Activated naive CD8-positive, alpha-beta T cell treated with anti-CD3 and anti-CD28 coated beads, Interleukin-2, amount 10 ng/mL, durations not matched to agents 7 days and 5 days (primary cell): Measurements from ENCODE around the gene PIH1D1. TPM values are rescaled to one million over a fixed set of nuclear protein-coding genes. Genes with fewer than 3 reads are reported as not detected.

Source experiments
- ATAC-seq: fragments of 150-1000 bp; cut with Tn5 transposase; one replicate; pipeline ENCODE4 v1.10.0; 2021; ENCODE audit warnings: low read depth, moderate library complexity
- POLR2A ChIA-PET: fragments of 350-600 bp; sonication (Branson Sonifier 250); formaldehyde crosslinking; loops from one replicate; lab custom pipeline; 2021; ENCODE audit warnings: antibody characterized with exemption; lab: Charles Lee
- DNase-seq: peaks from one replicate; pipeline ENCODE4 v3.0.0; 2021
- H3K27ac Mint-ChIP-seq: one replicate; pipeline ENCODE4 v1.8.0; 2022; ENCODE audit warnings: mild to moderate bottlenecking, mixed read lengths
- H3K27me3 Mint-ChIP-seq: one replicate; pipeline ENCODE4 v1.8.0; 2022; ENCODE audit warnings: mild to moderate bottlenecking, moderate library complexity, mixed read lengths
- H3K36me3 Mint-ChIP-seq: one replicate; pipeline ENCODE4 v1.8.0; 2021; ENCODE audit warnings: mild to moderate bottlenecking, mixed read lengths
- H3K4me1 Mint-ChIP-seq: one replicate; pipeline ENCODE4 v1.8.0; 2021; ENCODE audit warnings: mixed read lengths
- H3K4me3 Mint-ChIP-seq: one replicate; pipeline ENCODE4 v1.8.0; 2022; ENCODE audit warnings: mild to moderate bottlenecking, moderate library complexity, mixed read lengths
- H3K9me3 Mint-ChIP-seq: one replicate; pipeline ENCODE4 v1.8.0; 2021; ENCODE audit warnings: mixed read lengths
- total RNA-seq, 2 experiments: library from RNA; stranded (reverse); gene quantifications; one replicate each; pipeline ENCODE4 v1.2.3, GENCODE V29; 2021

Gene PIH1D1
- total RNA-seq, result 100 to 1,000 TPM; 143 to 148 TPM

- ATAC-seq (peak; percentile 59), DNase-seq (peak; percentile 87)
- Mint-ChIP-seq H3K36me3 (peaks cover 22% of the 10 kb centered on the region), H3K27ac (peak within 1 kb of the TSS; percentile 100), H3K27me3 (no peaks in the 10 kb centered on the region), H3K4me1 (peaks cover 32% of the 10 kb centered on the region), H3K4me3 (peak within 1 kb of the TSS; percentile 100), H3K9me3 (no peaks in the 10 kb centered on the region)
- POLR2A ChIA-PET, result interaction anchor here (0.6 to 5.1 kb wide), 16 partner anchors 9 to 453 kb away, joined by 3 to 128 read pairs (median 4); partner anchors contain the start of genes FLT3LG and KASH5
Measured at GRCh38 chr19:49451430-49452181, at the start of gene PIH1D1. PIH1D1 (minus strand) TSS chr19:49451814; CDS start chr19:49451574, 240 bp downstream.

GRCh38 chr19:49499030-49499670, 47.5 kb upstream of the PIH1D1 start:
- Mint-ChIP-seq H3K4me3 (peak overlapping the region; percentile 95), H3K9me3 (no peaks in the 10 kb centered on the region), H3K27ac (peak overlapping the region; percentile 92), H3K4me1 (peaks cover 35% of the 10 kb centered on the region), H3K27me3 (no peaks in the 10 kb centered on the region), H3K36me3 (peaks cover 31% of the 10 kb centered on the region)
- ATAC-seq (no peak), DNase-seq (peak; percentile 54)
- POLR2A ChIA-PET, result interaction anchor here (0.7 to 2.1 kb wide), 7 partner anchors 16 to 168 kb away, joined by 3 to 8 read pairs (median 3); no protein-coding TSS in a partner anchor

- H3K27me3 Mint-ChIP-seq, result no peaks in the 10 kb centered on the region
- H3K36me3 Mint-ChIP-seq, result peaks cover 32% of the 10 kb centered on the region
- peak overlapping the region; percentile 95 for H3K4me3 Mint-ChIP-seq
- H3K4me1 Mint-ChIP-seq, result peaks cover 35% of the 10 kb centered on the region
- H3K27ac Mint-ChIP-seq, result peak overlapping the region; percentile 92
- ATAC-seq (no peak), DNase-seq (no peak)
- POLR2A ChIA-PET, result interaction anchor here (0.7 to 2.1 kb wide), 6 partner anchors 15 to 95 kb away, joined by 3 to 8 read pairs (median 3); no protein-coding TSS in a partner anchor
- no peaks in the 10 kb centered on the region for H3K9me3 Mint-ChIP-seq
Measured at GRCh38 chr19:49498475-49498874, 46.9 kb upstream of the PIH1D1 start.

- Mint-ChIP-seq H3K36me3 (peaks cover 39% of the 10 kb centered on the region), H3K4me1 (peaks cover 39% of the 10 kb centered on the region), H3K27ac (peak overlapping the region; percentile 92), H3K9me3 (no peaks in the 10 kb centered on the region), H3K27me3 (no peaks in the 10 kb centered on the region), H3K4me3 (peak overlapping the region; percentile 95)
- DNase-seq, result no peak
- ATAC-seq, result no peak
- POLR2A ChIA-PET, result interaction anchor here (0.5 to 4.5 kb wide), 3 partner anchors 13 to 22 kb away, joined by 3 to 32 read pairs (median 7); no protein-coding TSS in a partner anchor
Measured at GRCh38 chr19:49497789-49498103, 46.1 kb upstream of the PIH1D1 start.

DNA sequence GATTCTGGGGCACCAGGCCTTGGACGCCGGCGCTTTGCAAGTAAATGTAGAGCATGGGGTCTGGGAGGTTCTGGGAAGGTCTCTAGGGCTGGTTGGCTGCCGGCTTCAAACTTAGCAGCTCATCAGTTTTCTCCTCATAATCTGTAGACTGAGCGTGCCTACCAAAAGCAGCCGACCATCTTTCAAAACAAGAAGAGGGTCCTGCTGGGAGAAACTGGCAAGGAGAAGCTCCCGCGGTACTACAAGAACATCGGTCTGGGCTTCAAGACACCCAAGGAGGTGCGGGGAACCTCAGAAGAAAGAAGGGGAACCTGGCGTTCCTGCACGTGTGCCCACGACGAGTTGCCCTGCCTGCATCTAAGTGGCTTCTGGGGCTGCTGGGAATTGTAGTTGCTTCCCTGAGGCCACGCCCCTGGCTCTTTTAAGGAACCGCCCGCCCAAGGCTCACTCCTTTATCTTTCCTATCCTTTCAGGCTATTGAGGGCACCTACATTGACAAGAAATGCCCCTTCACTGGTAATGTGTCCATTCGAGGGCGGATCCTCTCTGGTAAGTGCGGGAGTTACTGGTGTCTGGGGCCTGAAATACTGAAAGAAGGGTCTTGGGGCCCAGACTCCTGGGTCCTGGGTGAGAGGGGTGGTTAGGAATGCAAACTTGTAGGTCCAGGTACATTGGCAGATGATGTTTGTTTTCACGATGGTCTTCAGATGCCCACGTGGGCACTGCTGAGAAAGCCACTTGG, 45.6 kb upstream of the PIH1D1 start:
- Mint-ChIP-seq H3K27me3 (no peaks in the 10 kb centered on the region), H3K36me3 (peaks cover 44% of the 10 kb centered on the region), H3K4me3 (peak overlapping the region; percentile 95), H3K27ac (peak overlapping the region; percentile 92), H3K4me1 (peaks cover 42% of the 10 kb centered on the region), H3K9me3 (no peaks in the 10 kb centered on the region)
- ATAC-seq, result no peak
- DNase-seq, result peak; percentile 68
- POLR2A ChIA-PET, result interaction anchor here (0.5 to 4.5 kb wide), 9 partner anchors 13 to 93 kb away, joined by 3 to 32 read pairs (median 7); partner anchors contain the start of genes NOSIP, PRR12 and PRRG2

GRCh38 chr19:49496574-49497008, 45.0 kb upstream of the PIH1D1 start:
- no peaks in the 10 kb centered on the region for H3K9me3 Mint-ChIP-seq
- peak overlapping the region; percentile 92 for H3K27ac Mint-ChIP-seq
- POLR2A ChIA-PET, result interaction anchor here (0.8 to 4.5 kb wide), 11 partner anchors 20 to 165 kb away, joined by 3 to 32 read pairs (median 8); partner anchors contain the start of genes FLT3LG, NOSIP, PRR12 and PRRG2
- ATAC-seq (no peak), DNase-seq (no peak)
- H3K36me3 Mint-ChIP-seq, result peaks cover 48% of the 10 kb centered on the region
- no peaks in the 10 kb centered on the region for H3K27me3 Mint-ChIP-seq
- peak overlapping the region; percentile 95 for H3K4me3 Mint-ChIP-seq
- peaks cover 42% of the 10 kb centered on the region for H3K4me1 Mint-ChIP-seq

- Mint-ChIP-seq H3K27me3 (no peaks in the 10 kb centered on the region), H3K9me3 (no peaks in the 10 kb centered on the region), H3K4me3 (peak overlapping the region; percentile 1), H3K36me3 (peaks cover 52% of the 10 kb centered on the region), H3K4me1 (peaks cover 34% of the 10 kb centered on the region), H3K27ac (peak overlapping the region; percentile 63)
- ATAC-seq (no peak), DNase-seq (no peak)
- POLR2A ChIA-PET, result interaction anchor here (0.8 to 1.5 kb wide), 3 partner anchors 14 to 40 kb away, joined by 3 to 7 read pairs (median 5); partner anchors contain the start of gene ALDH16A1
Measured at GRCh38 chr19:49492573-49493405, 41.2 kb upstream of the PIH1D1 start.

DNA sequence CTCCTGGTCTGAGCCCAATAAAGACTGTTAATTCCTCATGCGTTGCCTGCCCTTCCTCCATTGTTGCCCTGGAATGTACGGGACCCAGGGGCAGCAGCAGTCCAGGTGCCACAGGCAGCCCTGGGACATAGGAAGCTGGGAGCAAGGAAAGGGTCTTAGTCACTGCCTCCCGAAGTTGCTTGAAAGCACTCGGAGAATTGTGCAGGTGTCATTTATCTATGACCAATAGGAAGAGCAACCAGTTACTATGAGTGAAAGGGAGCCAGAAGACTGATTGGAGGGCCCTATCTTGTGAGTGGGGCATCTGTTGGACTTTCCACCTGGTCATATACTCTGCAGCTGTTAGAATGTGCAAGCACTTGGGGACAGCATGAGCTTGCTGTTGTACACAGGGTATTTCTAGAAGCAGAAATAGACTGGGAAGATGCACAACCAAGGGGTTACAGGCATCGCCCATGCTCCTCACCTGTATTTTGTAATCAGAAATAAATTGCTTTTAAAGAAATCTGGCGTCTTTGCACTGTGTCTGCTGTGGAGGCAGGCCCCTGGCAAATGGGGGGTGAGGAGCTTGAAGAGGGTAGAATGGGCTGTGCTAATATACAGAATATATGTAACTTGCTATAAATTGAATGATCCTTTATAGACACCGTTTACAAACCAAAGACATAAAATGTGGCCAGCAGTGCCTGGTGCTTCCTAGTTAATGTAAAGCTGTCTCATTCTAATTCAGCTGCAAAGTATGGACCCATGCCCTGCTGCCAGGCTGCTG, 40.4 kb upstream of the PIH1D1 start:
- H3K4me1 Mint-ChIP-seq, result peaks cover 33% of the 10 kb centered on the region

GRCh38 chr19:49491030-49491803, 39.6 kb upstream of the PIH1D1 start:
- no peak for DNase-seq
- Mint-ChIP-seq H3K4me3 (peak overlapping the region; percentile 19), H3K27me3 (no peaks in the 10 kb centered on the region), H3K27ac (peak overlapping the region; percentile 38), H3K9me3 (no peaks in the 10 kb centered on the region), H3K4me1 (peaks cover 35% of the 10 kb centered on the region), H3K36me3 (peaks cover 58% of the 10 kb centered on the region)
- POLR2A ChIA-PET, result interaction anchor here (0.6 to 1.4 kb wide), 3 partner anchors 16 to 62 kb away, joined by 3 to 5 read pairs (median 4); partner anchors contain the start of gene FLT3LG
- ATAC-seq, result no peak

More for the DNA sequence above, 40.4 kb upstream of the PIH1D1 start:
- Mint-ChIP-seq H3K36me3 (peaks cover 53% of the 10 kb centered on the region), H3K27ac (peak overlapping the region; percentile 56), H3K27me3 (no peaks in the 10 kb centered on the region), H3K9me3 (no peaks in the 10 kb centered on the region), H3K4me3 (no peak overlapping the region)
- ATAC-seq (no peak), DNase-seq (no peak)
- POLR2A ChIA-PET, result interaction anchor here (0.6 to 1.5 kb wide), 5 partner anchors 13 to 62 kb away, joined by 3 to 7 read pairs (median 5); partner anchors contain the start of genes ALDH16A1 and FLT3LG

GRCh38 chr19:49490287-49491029, 38.8 kb upstream of the PIH1D1 start:
- peaks cover 64% of the 10 kb centered on the region for H3K36me3 Mint-ChIP-seq
- peak overlapping the region; percentile 92 for H3K27ac Mint-ChIP-seq
- no peak for DNase-seq
- POLR2A ChIA-PET, result interaction anchor here (0.9 kb wide), 1 partner anchor 15 kb away, joined by 3 read pairs; no protein-coding TSS in a partner anchor
- H3K4me3 Mint-ChIP-seq, result peak overlapping the region; percentile 92
- no peaks in the 10 kb centered on the region for H3K9me3 Mint-ChIP-seq
- no peak for ATAC-seq
- H3K4me1 Mint-ChIP-seq, result peaks cover 39% of the 10 kb centered on the region
- no peaks in the 10 kb centered on the region for H3K27me3 Mint-ChIP-seq
